Dermis microvascular lymphatic vessel endothelial cell (primary cell): ENCODE data around the gene CUL1. TPM values are rescaled to one million over a fixed set of nuclear protein-coding genes. Genes with fewer than 3 reads are reported as not detected.
A peak's percentile ranks its signal among the peaks of the same experiment; 100 is the strongest.

ENCODE experiments used
- DNase-seq, 2 donors: peaks; one replicate each; pipeline versions ENCODE4 v3.0.0 to v3.0.0-alpha.2; 2010; ENCODE audit warnings: low read depth in 2 of 2
- total RNA-seq: library from RNA; depleted of rRNA; stranded (reverse); fragments of >200 nt; gene quantifications from 2 replicates; pipeline ENCODE4 v1.2.1, GENCODE V29; 2014

The CUL1 gene
- total RNA-seq, result 38.5 and 46.1 TPM in 2 replicates

DNA sequence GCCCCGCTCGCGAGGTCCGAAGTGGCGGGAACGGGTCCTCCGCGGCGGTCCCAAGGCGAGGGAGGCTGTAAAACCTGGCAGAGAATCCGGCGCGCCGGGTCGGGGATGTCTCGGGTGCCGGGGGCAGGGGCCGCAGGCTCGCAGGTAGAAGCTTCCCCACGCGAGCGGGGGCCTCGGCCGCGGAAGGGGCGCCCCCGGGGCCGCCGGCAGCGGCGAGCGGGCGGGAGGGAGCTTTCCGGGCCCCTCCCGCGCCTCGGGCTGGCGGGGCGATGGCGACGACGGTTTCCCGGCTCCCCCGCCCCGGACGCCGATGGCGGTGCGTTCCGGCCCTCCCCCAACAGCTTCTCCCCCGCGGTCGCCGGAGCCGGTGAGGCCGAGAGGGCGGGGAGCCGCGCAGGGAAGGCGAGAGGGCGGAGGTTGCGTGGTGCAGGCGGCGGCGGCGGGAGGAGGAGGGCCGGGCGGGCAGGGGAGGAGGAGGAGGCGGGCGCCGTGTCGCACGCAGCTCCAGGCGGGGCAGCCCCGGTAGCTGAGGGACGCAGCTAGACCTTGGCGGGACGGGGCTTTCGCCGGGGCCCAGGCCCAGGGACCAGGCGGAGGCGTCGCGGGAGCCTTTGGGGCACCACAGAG, at the start of gene CUL1:
Gene CUL1, plus strand, starts transcription at position 507 of the 627 bp plus-strand sequence. CDS start 31,220 bp downstream, outside the sequence.
- peak in 1 of 2 donors; percentile 83 for DNase-seq

DNA sequence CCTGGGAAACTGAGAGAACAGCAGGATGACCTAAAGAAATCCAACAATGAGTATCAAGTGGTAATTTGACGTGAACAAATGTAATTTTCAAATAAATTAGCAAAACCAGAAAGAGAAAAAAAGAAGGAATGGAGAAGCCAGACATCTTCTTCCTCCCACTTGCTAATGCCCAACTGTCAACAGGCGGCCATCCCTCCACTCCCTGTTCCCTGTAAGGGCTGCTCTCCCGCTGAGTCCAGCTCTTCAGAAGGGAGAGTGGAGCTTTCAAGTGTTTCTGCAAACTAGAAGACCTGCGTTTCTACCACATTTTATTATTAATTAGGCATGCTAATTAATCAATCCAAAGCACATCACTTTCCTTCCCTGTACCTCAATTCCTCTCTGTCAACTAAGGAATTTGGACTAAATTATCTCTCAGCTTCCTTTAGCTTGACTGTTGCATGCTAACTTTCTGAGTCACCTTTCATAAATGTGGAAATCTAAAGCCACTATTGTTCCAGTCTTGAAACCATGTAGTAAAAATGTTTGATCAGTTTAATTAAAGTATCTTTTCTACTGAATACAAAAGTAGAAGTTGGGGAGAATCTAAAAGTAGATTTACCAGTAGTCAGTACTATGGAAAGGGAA, 48.4 kb upstream of the CUL1 start:
- DNase-seq, result no peak

DNA sequence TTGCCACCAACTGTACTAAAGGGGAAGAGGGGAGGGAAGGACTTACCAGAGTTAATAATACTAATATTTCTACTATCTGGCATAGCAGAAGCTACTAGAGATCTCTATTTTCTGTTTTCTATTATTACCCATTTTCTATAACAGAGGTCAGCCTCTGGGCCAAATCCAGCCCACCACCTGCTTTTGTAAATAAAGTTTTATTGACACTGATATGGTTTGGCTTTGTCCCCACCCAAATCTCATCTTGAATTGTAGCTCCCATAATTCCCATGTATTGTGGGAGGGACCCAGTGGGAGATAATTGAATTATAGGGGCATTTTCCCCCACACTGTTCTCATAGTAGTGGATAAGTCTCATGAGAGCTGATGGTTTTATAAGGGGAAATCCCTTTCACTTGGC, 45.9 kb upstream of the CUL1 start:
- no peak for DNase-seq

DNA sequence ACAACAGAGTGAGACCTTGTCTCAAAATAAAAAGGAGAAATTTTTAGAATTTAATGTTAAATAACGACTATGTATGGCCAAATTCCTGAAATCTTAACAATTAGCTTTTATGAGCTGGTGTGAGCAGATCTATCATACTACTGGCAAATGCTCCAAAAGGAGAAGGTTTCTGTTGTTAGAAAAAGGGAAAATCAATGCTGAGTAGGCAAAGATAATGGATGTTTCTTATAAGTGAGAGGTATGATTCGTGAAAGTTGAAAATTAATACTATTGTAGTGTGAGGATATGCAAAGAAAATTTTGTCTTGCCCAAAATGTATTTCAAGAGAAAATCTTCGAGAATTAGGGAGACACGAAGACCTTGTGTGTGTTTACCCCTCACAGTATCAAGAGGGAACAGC, 40.8 kb upstream of the CUL1 start:
- DNase-seq, result no peak

DNA sequence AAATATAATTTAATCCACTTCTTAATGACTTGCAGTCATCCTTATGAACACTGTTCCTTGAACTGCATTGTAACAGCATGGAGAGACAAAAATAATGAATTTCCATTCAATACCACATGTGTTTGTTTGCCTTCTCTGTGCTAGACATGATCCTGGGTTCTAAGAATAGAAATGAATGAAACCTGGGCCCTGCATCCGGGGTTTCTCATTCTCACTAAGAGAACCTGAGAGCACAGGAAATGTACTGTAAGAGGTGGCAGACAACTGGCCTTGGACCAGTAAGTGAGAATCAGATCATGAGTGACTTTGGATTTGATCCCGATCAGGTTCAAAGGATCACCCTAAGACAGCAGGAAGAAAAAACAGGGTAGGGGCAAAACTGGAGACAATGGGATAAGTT, 37.2 kb upstream of the CUL1 start:
- DNase-seq, result no peak

DNA sequence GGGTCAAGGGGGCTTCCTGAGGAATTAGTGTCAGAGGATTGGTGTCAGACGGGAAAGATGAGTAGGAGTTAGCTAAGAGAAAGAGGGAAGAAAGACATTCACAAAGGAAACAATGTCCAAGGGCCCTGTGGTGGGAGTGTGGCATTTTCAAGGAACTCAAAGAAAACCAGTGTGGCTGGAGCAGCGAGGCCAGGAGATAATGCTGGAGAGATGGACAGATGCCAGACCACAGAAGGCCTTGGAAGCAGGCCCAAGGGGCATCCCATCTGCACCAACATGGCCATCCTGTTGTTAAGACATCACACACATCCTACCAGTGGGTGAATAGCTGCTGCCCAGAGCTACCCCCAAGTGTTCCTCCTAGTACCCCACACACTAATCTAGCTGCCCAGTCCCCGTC, 36.1 kb upstream of the CUL1 start:
- no peak for DNase-seq

DNA sequence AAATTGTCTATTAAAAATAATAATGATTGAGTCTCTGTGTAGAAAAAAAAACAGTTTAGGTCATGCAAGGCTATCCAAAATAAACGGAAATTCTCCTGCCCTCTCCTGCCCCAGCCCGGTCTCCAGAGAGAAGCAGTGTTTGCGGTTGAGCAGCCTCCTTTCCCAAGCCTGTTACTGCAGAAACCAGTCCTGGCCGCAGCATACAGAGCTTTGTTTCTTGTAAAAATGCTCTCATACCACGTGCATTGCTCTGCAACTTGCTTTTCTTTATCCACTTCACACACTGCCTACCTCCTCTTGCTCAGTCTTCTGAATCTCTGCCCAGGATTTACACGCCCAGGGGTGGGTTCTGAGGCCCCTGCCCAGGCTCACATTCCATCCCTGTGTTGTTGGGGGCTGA, 34.4 kb upstream of the CUL1 start:
- DNase-seq, result peak in 1 of 2 donors; percentile 54

DNA sequence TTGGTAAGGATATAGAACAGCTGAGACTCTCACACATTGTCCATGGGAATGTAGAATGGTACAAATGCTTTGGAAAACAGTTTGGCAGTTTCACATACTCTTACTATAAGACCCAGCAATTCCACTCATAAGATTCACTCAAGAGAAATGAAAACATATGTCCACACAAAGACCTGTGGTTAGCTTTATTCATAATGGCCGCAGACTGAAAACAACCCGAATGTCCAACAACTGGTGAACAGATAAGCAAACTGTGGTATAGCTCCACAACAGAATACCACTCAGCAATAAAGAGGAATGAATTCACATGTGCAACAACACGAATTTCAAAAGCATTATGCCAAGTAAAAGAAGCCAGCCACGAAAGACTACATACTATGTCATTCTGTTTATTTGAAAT, 33.5 kb upstream of the CUL1 start:
- DNase-seq, result no peak

DNA sequence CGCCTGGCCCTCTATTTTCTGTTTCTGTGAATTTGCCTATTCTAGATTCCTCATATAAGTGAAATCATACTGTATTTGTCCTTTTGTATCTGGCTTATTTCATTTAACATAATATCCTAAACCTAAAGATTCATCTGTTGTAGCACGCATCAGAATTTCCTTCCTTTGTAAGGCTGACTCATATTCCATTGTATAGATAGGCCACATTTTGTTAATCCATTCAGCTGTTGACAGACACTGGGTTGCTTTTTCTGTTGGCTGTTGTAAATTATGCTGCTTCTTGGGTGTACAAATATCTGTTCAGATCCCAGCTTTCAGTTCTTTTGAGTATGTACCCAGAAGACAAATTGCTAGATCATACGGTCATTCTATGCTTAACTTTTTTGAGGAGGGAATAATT, 28.8 kb upstream of the CUL1 start:
- peak; percentile 18 to 86 for DNase-seq

DNA sequence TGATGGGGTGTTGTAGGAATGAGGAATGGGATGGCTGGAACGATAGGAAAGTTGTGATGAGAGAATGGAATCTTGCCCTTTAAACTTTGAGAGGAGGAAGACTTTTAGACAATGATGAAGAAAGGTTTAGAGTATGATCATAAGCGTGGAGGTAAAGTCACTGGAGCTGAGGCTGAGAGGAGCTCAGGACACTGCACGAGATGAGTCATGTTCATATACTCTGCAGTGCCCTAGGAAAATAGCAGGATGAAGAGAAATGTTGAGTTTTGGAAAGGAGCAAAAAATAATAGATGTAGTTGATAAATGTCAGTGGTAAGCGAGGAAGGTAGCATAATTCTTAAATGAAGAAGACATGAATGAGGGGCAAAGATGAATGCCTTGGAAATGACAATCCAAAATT, 28.3 kb upstream of the CUL1 start:
- peak in 1 of 2 donors; percentile 58 for DNase-seq

DNA sequence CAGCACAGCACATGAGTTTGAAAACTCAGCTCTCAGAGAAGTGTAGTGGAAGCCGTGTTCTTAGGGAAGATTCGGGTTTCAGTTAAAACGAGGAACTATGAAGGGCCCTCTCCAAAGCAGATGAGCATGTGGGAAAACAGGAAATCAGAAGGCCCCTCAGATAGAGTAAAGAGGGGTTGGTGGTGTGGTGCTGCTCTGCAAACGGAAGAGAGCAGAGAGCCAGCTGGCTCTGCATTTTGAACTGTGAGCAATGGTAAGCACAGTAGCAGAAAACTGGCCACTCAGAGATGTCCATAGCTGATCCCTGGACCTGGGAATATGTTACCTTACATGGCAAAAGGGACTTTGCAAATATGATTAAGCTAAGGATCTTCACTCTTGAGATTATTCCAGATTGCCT, 27.9 kb upstream of the CUL1 start:
- DNase-seq, result peak in 1 of 2 donors; percentile 24

DNA sequence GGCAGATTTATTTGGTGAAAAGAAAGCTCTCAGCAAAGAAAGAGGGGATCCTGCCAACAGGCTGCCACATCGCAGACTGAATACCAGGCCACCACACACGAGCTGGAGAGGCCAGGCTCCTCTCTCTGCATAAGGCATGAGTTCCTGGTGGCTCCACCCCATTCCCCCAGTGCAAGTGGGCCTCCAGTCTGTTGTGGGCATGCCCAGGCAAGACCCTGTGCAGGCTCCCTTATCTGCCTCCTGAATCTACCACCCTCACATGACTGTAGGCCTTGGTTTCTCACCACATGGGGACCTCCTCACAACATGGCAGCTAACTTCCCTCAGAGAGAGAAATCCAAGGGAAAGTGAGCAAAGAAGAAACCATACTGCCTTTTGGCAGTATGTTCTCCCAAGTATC, 26.7 kb upstream of the CUL1 start:
- DNase-seq, result no peak

DNA sequence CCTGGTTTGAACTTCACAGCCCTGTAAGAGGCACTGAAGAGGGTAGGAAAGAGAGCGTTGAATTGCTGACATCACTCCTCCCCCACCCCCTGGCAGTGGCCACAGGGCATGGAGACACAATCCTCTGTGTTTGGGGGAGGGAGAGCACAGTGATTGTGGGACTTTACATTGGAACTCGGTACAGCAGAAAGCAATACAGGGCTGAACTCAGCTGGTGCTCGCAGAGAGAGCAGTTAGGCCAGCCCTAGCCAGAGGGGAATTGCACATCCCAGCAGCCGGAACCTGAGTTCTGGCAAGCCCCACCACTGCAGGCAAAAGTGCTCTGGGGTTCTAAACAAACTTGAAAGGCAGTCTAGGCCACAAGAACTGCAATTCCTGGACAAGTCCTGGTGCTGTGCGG, 24.0 kb upstream of the CUL1 start:
- DNase-seq, result no peak

DNA sequence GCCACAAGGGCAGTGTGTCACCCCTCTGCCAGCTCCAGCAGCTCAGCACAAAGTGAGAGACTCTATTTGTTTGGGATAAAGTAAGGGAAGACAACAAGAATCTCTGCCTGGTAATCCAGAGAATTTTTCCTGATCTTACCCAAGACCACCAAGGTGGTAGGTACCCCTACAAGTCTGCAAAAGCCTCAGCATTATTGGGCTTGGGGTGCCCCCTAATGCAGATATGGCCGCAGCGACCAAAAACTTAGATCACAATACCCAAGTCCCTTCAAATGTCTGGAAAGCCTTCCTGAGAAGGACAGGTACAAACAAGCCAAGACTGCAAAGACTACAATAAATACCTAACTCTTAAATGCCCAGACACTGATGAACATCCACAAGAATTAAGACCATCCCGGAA, 22.4 kb upstream of the CUL1 start:
- DNase-seq, result no peak

DNA sequence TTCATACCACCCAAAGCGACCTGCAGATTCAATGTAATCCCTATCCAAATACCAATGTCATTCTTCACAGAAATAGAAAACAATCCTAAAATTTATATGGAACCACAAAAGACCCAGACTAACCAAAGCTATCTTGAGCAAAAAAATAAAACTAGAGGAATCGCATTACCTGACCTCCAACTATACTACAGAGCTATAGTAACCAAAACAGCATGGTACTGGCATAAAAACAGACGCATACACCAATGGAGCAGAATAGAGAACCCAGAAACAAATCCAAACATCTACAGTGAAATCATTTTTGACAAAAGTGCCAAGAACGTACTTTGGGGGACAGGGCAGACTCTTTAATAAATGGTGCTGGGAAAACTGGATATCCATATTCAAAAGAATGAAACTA, 16.9 kb upstream of the CUL1 start:
- DNase-seq, result no peak

DNA sequence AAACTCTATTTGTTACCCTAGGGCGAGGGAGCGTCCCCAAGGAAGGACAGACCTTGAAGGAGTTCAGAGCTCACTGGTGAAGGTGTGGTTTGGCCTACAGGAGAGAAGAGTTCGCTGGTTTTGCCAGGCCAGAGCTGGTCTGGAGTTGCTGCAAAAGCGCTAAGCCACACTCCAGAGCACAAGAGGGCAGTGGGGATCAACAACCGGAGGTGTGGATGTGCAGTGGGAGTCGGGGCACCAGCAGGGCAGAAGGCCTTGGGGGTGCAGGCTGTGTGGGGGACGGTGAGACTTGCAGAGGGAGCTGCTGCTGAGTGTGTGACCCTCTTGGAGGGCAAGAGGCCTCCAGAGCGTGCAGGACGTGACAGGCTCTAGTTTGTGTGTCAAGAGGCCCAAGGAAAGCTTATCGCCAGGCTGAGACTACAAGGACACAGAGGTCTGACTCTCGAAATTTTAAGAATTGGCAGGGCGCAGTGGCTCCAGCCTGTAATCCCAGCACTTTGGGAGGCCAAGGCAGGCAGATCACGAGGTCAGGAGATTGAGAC, 14.3 kb upstream of the CUL1 start:
- DNase-seq, result no peak

DNA sequence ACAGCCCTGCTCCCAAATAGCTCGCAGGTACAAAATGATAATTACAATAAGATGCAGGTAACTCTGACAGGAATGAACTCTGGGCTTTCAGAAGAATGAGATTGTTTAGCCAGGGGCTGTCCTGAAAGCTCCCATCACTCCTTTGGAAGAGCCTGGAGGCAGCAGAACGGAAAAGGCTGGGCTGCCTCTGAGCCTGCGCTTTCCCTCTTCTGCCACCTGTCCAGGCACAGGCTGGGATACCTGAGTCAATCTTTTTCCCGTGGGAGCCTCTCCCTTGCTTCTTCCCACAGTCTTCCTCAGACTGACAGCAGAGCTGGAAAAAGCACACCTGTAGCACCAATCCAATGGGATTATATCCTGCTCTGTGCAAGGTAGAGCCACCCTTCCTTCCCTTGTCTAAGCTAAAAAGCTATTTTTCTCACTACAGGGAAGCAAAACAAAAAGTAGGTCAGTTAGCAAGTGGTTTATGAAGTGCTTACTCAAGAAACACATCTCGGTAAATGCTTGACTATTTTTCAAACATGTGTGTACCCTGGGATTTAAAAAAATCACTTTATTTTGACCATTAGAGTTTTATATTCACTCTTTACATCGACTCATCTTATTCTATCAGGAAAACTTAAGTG, 12.3 kb upstream of the CUL1 start:
- no peak for DNase-seq

DNA sequence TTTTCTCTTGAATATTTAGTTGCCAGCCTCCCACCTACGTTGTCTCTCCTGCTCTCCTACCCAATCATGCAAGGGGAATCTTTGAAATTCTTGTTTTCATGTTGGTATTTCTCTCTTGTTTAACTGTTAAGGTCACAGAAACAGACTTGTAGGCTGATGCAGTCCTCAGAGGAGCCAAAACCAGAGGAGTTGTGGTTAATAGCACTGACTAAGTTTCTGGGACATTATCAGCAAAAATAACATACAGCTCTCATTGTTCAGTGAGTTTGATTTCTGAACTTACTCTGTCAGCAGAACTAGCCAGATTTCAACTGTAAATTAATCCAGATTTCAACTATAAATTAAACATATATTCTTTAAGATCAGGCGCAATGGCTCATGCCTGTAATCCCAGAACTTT, 11.1 kb upstream of the CUL1 start:
- DNase-seq, result no peak

DNA sequence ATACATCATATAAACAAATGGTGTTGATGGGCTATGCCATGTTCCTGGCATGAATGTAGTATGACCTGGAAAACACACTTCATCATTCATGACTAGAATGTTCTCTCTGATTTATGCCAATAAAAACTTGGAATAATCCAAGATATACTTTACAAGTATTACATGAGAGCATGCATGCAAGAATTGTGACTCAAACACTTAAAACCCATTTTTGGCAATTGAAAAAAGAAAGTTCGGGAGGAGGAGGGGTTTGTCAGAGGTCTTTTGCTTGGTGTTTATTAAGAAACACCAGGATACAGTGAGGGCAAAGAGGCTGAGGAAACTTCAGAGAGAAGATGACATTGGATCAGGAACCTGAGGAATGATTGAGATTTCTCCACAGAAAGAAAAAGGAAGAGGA, 10.2 kb upstream of the CUL1 start:
- no peak for DNase-seq

DNA sequence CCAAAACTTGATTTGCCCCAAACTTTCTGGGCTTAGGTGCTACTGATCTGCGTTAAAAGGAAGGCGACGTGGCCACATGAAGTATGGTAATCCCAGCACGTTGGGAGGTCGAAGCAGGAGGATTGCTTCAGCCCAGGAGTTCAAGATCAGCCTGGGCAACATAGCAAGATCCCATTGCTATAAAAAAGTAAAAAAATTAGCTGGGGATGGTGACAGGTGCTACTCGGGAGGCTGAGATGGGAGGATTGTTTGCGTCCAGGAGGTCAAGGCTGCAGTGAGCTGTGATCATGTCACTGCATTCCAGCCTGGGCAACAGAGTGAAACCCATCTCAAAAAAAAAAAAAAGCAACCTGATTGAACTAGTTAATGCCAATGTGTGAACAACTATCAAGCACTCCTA, 5.1 kb upstream of the CUL1 start:
- DNase-seq, result no peak

DNA sequence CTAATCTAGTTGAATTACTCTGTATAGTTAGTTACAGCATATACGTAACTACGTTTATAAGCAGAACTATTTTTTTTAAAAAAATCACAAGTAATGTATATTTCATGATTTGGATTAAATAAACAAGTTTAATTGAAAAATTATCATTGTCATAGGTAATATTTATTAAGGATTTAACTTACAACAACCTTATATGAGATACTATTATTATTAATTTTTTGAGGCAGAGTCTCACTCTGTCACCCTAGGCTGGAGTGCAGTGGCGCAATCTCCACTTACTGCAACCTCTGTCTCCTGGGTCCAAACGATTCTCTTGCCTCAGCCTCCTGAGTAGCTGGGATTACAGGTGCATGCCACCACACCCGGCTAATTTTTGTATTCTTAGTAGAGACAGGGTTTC, 4.1 kb upstream of the CUL1 start:
- DNase-seq, result no peak

DNA sequence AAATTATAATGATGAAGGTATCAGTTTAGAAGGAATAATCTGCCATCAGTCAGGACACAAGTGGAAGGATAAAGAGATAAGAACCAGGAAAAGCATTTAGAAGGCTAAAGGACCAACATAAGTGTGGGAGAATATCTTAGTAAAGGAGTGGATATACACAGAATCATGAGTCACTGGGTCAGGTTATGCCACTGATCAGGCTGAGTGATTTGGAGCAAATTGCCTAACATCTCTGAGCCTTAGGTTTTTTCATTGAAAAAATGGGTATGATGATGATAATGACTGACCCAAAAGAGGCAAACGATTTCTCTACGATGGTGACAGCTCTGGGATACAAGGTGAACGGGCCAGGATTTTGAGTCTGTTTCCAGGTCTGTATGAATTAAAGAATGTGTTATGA, 2.8 kb upstream of the CUL1 start:
- no peak for DNase-seq

DNA sequence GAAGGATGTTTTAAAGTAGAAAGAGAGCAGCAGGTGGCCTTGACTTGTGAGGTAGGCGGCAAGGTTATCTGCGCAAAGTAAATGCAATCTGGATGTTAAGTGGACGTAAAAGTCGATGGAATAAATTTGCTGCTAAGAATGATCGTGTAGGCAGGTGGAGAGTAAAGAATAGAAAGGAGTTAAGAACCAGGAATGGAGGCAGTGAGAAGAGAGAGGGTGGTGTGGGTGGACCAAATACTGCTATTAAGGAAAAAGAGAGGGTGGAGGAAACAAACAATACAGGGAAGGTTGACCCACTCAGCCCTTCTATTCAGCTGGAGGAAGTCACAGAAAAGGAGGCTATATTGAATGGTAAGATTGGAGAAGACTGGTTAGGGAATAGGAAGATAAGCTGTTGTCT, 1.9 kb upstream of the CUL1 start:
- no peak for DNase-seq
